Glutamatergic neuron (in vitro differentiated cells): ENCODE results near the gene KLF18. TPM values are rescaled to one million over a fixed set of nuclear protein-coding genes. Genes with fewer than 3 reads are reported as not detected.

Source experiments
- DNase-seq: peaks from one replicate; pipeline ENCODE4 v3.0.0; 2022
- H3K27ac Mint-ChIP-seq: one replicate; pipeline ENCODE4 v1.8.0; 2020; ENCODE audit warnings: mild to moderate bottlenecking, mixed read lengths, inconsistent platforms; ENCODE audit not compliant: unreplicated experiment
- H3K27me3 Mint-ChIP-seq: one replicate; pipeline ENCODE4 v1.8.0; 2020; ENCODE audit warnings: mild to moderate bottlenecking, moderate library complexity, mixed read lengths, inconsistent platforms; ENCODE audit not compliant: unreplicated experiment
- H3K36me3 Mint-ChIP-seq: one replicate; pipeline ENCODE4 v1.8.0; 2020; ENCODE audit warnings: mild to moderate bottlenecking, mixed read lengths, inconsistent platforms; ENCODE audit not compliant: unreplicated experiment
- H3K4me1 Mint-ChIP-seq: one replicate; pipeline ENCODE4 v1.8.0; 2020; ENCODE audit warnings: mild to moderate bottlenecking, low read depth, mixed read lengths, inconsistent platforms; ENCODE audit not compliant: unreplicated experiment
- H3K4me3 Mint-ChIP-seq: one replicate; pipeline ENCODE4 v1.8.0; 2020; ENCODE audit warnings: mild to moderate bottlenecking, mixed read lengths, inconsistent platforms; ENCODE audit not compliant: unreplicated experiment
- H3K9me3 Mint-ChIP-seq: one replicate; pipeline ENCODE4 v1.8.0; 2020; ENCODE audit warnings: mild to moderate bottlenecking, moderate library complexity, mixed read lengths, inconsistent platforms; ENCODE audit not compliant: unreplicated experiment
- CTCF ChIP-seq: fragments of 200-600 bp; sonication (generic); IDR thresholded peaks from one replicate; pipeline ENCODE4 v1.5.0; 2021; ENCODE audit not compliant: partially characterized antibody, unreplicated experiment
- long read RNA-seq: library from polyadenylated mRNA; unstranded; transcript quantifications from one replicate; pipeline ENCODE4 v2.0.0, GENCODE V29; 2020; ENCODE audit not compliant: unreplicated experiment
- total RNA-seq: library from RNA; stranded (reverse); fragmentation: NEBNext Ultra II Directional; extraction: Animal tissue kit (Norgen Biotek cat#: 25700); gene quantifications from one replicate; pipeline ENCODE4 v1.2.1, GENCODE V29; 2021; ENCODE audit not compliant: unreplicated experiment

Gene KLF18
- total RNA-seq: 0.17 TPM
- long read RNA-seq: 0 reads

GRCh38 chr1:44141531-44141930, at the start of gene KLF18:
Gene KLF18 (minus strand): TSS chr1:44141631. CDS start chr1:44141631, 0 bp downstream.
- TF ChIP-seq CTCF: no peak
- Mint-ChIP-seq H3K4me1 (no peaks in the 10 kb centered on the region), H3K36me3 (peaks cover 4% of the 10 kb centered on the region), H3K27me3 (no peaks in the 10 kb centered on the region), H3K27ac (no peak within 1 kb of the TSS), H3K9me3 (peaks cover 5% of the 10 kb centered on the region), H3K4me3 (no peak within 1 kb of the TSS)
- DNase-seq: no peak

DNA sequence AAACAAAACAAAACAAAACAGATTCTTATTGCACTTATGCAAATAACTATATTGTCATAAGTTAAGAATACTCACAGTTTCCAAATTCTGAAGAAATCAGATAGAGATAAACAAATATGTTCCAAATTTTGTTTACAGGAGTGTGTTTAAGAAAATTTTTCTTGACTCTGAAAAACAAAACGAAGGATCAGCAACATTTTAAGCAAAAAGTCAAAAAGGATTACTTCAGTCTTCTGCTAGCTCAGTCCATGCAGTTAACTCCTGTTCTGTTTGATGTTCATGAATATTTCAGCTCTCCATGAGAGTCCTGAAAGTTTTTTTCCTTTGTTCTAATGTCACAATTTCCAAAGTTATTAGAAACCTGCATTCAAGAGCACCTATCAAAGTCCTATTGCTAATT, 33.2 kb upstream of the KLF18 start:
- H3K4me3 Mint-ChIP-seq: no peak overlapping the region
- no peaks in the 10 kb centered on the region for H3K27me3 Mint-ChIP-seq
- TF ChIP-seq CTCF: no peak
- H3K9me3 Mint-ChIP-seq: peaks cover 2% of the 10 kb centered on the region
- no peak overlapping the region for H3K27ac Mint-ChIP-seq
- H3K36me3 Mint-ChIP-seq: peaks cover 11% of the 10 kb centered on the region
- DNase-seq: no peak
- no peaks in the 10 kb centered on the region for H3K4me1 Mint-ChIP-seq

DNA sequence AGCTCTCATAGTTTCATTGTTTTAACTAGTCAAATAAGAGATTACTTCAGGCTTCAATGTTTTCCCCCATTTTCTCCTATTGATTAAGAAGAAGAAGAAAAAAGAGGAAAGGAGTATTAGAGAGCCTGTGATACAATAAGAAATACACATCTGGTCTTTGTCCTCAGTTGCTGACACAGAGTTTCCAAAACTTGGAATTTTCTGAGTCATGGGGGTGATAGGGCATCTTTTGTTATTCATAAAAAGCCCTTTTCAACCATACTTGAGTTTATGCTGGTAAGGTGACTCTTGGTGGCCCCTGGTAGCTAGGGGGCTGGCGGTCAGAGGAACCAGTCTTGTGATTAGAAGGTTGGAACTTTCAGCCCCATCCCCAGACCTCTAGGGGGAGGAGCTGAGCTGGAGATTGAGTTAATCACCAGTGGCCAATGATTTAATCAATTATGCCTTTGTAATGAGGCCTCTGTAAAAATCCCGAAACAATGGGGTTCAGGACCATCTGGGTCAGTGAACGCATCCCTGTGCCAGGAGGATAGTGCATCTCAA, 28.9 kb upstream of the KLF18 start:
- no peak for DNase-seq
- TF ChIP-seq CTCF: no peak
- H3K9me3 Mint-ChIP-seq: peaks cover 4% of the 10 kb centered on the region
- H3K4me1 Mint-ChIP-seq: no peaks in the 10 kb centered on the region
- H3K27me3 Mint-ChIP-seq: peaks cover 5% of the 10 kb centered on the region
- no peak overlapping the region for H3K4me3 Mint-ChIP-seq
- peaks cover 19% of the 10 kb centered on the region for H3K36me3 Mint-ChIP-seq
- no peak overlapping the region for H3K27ac Mint-ChIP-seq

DNA sequence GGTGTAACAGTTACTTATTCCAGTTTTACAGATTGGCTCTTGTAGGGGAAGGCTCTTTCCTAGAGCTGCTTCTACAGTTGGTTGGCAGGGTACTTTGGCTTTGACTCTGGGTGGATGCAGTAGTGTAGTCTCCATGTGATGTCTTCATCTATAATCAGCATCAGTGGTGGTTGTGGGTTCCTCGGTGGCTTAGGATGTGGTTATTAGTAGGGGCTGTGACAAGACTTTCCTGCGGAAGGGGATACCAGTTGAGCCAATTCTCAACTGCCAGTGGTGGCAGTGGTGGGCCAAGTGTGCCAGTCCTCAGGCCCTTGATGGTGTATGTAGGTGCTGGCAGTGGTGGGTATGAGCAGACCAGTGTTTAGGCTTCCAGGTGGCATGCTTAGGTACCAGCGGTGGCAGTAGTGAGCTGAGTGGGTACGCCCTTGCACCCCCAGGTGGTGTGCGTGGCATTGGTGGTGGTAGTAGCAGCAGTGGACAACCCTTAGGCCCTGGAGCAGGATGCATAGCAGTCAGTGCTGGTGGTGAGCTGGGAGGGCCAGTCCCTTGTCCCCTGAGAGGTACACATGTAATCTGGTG, 27.2 kb upstream of the KLF18 start:
- no peak overlapping the region for H3K27ac Mint-ChIP-seq
- no peak overlapping the region for H3K4me3 Mint-ChIP-seq
- no peaks in the 10 kb centered on the region for H3K4me1 Mint-ChIP-seq
- peaks cover 5% of the 10 kb centered on the region for H3K27me3 Mint-ChIP-seq
- H3K9me3 Mint-ChIP-seq: peaks cover 4% of the 10 kb centered on the region
- no peak for DNase-seq
- TF ChIP-seq CTCF: no peak
- peaks cover 15% of the 10 kb centered on the region for H3K36me3 Mint-ChIP-seq

- Mint-ChIP-seq H3K27ac (no peak overlapping the region), H3K4me1 (no peaks in the 10 kb centered on the region), H3K4me3 (no peak overlapping the region), H3K9me3 (peaks cover 4% of the 10 kb centered on the region), H3K36me3 (peaks cover 5% of the 10 kb centered on the region), H3K27me3 (no peaks in the 10 kb centered on the region)
- no peak for DNase-seq
- TF ChIP-seq CTCF: no peak
Observed at GRCh38 chr1:44161546-44161945, 20.1 kb upstream of the KLF18 start.
